ENCODE data around the gene OTC. TPM values are rescaled to one million over a fixed set of nuclear protein-coding genes. Genes with fewer than 3 reads are reported as not detected.

The OTC gene
- total RNA-seq = 1 to 10 TPM in 1 of 3 donors, under 1 TPM in 2; 0.29 to 1.4 (median 0.33) TPM

GRCh38 chrX:38352362-38352761 is at the start of gene OTC:
OTC (plus strand) TSS chrX:38352604; CDS start chrX:38352697, 93 bp downstream.
- no peak for TF ChIP-seq POLR2AphosphoS5 (IDR thresholded peaks at IDR 0.05)
- no peak for TF ChIP-seq CTCF (IDR thresholded peaks at IDR 0.05)
- no peak for TF ChIP-seq POLR2A (IDR thresholded peaks at IDR 0.05)
- no peaks in the 10 kb centered on the region for H3K4me1 ChIP-seq
- no peaks in the 10 kb centered on the region for H3K36me3 ChIP-seq
- no peak for DNase-seq (ENCODE audit: low spot score in 2 of 2)
- intact Hi-C loops (cut with DNase I; ENCODE audit: low total_unique reads) = no loop called here
- H3K4me3 ChIP-seq = no peak within 1 kb of the TSS
- peaks cover 0 to 57% of the 10 kb centered on the region in 2 donors for H3K27me3 ChIP-seq
- no peak within 1 kb of the TSS for H3K27ac ChIP-seq
- H3K9me3 ChIP-seq = no peaks in the 10 kb centered on the region

GRCh38 chrX:38304010-38304409 is 48.4 kb upstream of the OTC start:
- TF ChIP-seq POLR2A (IDR thresholded peaks at IDR 0.05) (no peak), CTCF (IDR thresholded peaks at IDR 0.05) (no peak), POLR2AphosphoS5 (IDR thresholded peaks at IDR 0.05) (no peak)
- H3K4me1 ChIP-seq = no peaks in the 10 kb centered on the region
- peaks cover 0 to 20% of the 10 kb centered on the region in 2 donors for H3K27me3 ChIP-seq
- DNase-seq (ENCODE audit: low spot score in 2 of 2) = no peak
- H3K9me3 ChIP-seq = no peaks in the 10 kb centered on the region
- no peaks in the 10 kb centered on the region for H3K36me3 ChIP-seq
- H3K27ac ChIP-seq = no peak overlapping the region
- intact Hi-C loops (cut with DNase I; ENCODE audit: low total_unique reads) = no loop called here
- H3K4me3 ChIP-seq = no peak overlapping the region

- no peak for DNase-seq (ENCODE audit: low spot score in 2 of 2)
- H3K4me1 ChIP-seq = no peaks in the 10 kb centered on the region
- no peak overlapping the region for H3K27ac ChIP-seq
- no peak overlapping the region for H3K4me3 ChIP-seq
- no peak for TF ChIP-seq POLR2A (IDR thresholded peaks at IDR 0.05)
- TF ChIP-seq POLR2AphosphoS5 (IDR thresholded peaks at IDR 0.05) = no peak
- TF ChIP-seq CTCF (IDR thresholded peaks at IDR 0.05) = no peak
- intact Hi-C loops (cut with DNase I; ENCODE audit: low total_unique reads) = no loop called here
- peaks cover 0 to 20% of the 10 kb centered on the region in 2 donors for H3K27me3 ChIP-seq
- no peaks in the 10 kb centered on the region for H3K36me3 ChIP-seq
- H3K9me3 ChIP-seq = no peaks in the 10 kb centered on the region
Measured at GRCh38 chrX:38305971-38306370, 46.4 kb upstream of the OTC start.

- no peak for TF ChIP-seq CTCF (IDR thresholded peaks at IDR 0.05)
- Histone ChIP-seq H3K4me1 (no peaks in the 10 kb centered on the region), H3K9me3 (no peaks in the 10 kb centered on the region), H3K27ac (no peak overlapping the region), H3K4me3 (no peak overlapping the region), H3K36me3 (no peaks in the 10 kb centered on the region), H3K27me3 (peaks cover 0 to 8% of the 10 kb centered on the region in 2 donors)
- DNase-seq (ENCODE audit: low spot score in 2 of 2) = no peak
- intact Hi-C loops (cut with DNase I; ENCODE audit: low total_unique reads) = loop anchor here (1.0 kb wide), 1 partner anchor 9 kb away; no protein-coding TSS in a partner anchor
Measured at GRCh38 chrX:38311743-38312142, 40.7 kb upstream of the OTC start.

GRCh38 chrX:38312436-38312835 is 40.0 kb upstream of the OTC start:
- H3K4me1 ChIP-seq = no peaks in the 10 kb centered on the region
- intact Hi-C loops (cut with DNase I; ENCODE audit: low total_unique reads) = loop anchor here (1.0 kb wide), 1 partner anchor 10 kb away; no protein-coding TSS in a partner anchor
- H3K27ac ChIP-seq = no peak overlapping the region
- H3K27me3 ChIP-seq = peaks cover 0 to 8% of the 10 kb centered on the region in 2 donors
- H3K36me3 ChIP-seq = no peaks in the 10 kb centered on the region
- no peak for TF ChIP-seq CTCF (IDR thresholded peaks at IDR 0.05)
- TF ChIP-seq POLR2A (IDR thresholded peaks at IDR 0.05) = no peak
- TF ChIP-seq POLR2AphosphoS5 (IDR thresholded peaks at IDR 0.05) = no peak
- H3K4me3 ChIP-seq = no peak overlapping the region
- no peaks in the 10 kb centered on the region for H3K9me3 ChIP-seq
- no peak for DNase-seq (ENCODE audit: low spot score in 2 of 2)
